NCI-H146 treated with DMSO at 0.1 percent for 48 hours (cell line): ENCODE measurements around the gene KHK.

ENCODE experiments used
- DNase-seq: peaks from one replicate; lab custom pipeline; 2025; ENCODE audit not compliant: unreplicated experiment; lab: John Stamatoyannopoulos, UW

KHK gene

GRCh38 chr2:27126252-27126710 lies 39.7 kb downstream of the KHK start:
- no peak for DNase-seq

DNA sequence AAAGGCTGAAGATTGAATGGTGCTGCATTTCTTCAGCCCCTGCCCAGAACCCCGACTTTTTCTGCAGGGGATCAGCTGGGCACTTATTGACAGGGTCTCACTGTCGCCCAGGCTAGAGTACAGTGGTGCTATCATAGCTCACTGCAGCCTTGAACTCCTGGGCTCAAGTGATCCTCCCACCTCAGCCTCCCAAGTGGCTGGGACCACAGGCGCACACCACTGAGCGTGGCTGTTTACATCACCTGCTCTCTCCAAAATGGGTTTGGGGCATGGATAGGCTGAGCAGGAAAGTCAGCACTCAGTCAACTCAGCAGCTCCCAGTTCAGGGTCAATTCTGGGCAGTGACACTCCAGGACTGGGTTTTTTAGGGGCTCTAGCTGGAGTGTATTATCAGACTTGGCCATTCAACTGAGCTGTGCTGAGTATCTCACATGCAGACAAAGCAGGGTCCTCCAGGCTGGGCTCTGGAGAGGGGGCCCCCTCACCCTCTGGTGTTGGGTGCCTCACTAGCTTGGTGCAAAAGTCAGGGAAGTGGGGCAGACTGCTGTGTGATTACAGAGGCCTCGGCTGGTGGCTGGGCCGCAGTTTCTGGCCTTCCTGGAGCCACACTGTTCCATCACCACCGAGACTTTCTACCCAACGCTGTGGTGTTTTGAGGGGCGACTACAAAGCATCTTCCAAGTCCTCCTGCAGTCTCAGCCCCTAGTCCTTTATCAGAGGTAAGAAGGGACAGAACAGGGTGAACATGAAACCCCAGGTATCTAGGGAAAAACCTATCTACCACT lies 41.5 kb downstream of the KHK start:
- no peak for DNase-seq

- no peak for DNase-seq
These were observed 42.3 kb downstream of the KHK start for GRCh38 chr2:27128668-27129571.

DNA sequence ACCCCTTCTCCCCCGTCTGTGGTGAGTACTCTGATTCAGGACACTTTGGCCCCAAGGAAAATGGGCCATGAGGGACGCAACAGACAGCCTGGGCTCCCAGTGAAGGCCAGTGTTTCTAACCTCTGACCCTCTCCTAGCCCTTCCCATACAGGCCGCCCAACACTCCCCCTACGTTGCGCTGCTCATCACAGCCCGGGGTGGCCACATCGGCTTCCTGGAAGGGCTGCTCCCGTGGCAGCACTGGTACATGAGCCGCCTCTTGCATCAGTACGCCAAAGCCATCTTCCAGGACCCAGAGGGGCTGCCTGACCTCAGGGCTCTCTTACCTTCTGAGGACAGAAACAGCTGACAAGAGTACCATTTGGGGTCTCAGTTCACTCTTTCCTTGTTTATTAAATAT lies 43.8 kb downstream of the KHK start:
- no peak for DNase-seq

DNA sequence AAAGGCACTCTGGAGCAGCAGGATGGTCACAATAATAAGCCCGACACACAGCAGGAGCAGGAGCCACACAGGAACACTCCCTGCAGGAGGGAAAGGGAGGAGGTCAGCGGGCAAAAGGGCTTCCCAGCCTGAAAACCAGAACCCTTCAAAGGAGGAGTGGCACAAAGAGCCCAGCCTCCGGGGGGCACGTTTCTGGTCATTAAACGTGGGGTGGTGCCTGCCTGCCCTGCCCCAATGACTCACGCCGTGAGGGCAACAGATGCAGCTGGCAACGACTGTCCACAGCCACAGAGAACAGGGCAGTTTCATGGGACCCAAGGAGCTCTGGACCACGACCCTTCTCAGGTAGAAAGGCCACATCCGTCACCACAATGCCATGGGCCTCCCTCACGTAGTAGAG lies 44.9 kb downstream of the KHK start:
- DNase-seq = no peak

GRCh38 chr2:27133195-27133875 lies 46.8 kb downstream of the KHK start:
- DNase-seq = no peak

DNA sequence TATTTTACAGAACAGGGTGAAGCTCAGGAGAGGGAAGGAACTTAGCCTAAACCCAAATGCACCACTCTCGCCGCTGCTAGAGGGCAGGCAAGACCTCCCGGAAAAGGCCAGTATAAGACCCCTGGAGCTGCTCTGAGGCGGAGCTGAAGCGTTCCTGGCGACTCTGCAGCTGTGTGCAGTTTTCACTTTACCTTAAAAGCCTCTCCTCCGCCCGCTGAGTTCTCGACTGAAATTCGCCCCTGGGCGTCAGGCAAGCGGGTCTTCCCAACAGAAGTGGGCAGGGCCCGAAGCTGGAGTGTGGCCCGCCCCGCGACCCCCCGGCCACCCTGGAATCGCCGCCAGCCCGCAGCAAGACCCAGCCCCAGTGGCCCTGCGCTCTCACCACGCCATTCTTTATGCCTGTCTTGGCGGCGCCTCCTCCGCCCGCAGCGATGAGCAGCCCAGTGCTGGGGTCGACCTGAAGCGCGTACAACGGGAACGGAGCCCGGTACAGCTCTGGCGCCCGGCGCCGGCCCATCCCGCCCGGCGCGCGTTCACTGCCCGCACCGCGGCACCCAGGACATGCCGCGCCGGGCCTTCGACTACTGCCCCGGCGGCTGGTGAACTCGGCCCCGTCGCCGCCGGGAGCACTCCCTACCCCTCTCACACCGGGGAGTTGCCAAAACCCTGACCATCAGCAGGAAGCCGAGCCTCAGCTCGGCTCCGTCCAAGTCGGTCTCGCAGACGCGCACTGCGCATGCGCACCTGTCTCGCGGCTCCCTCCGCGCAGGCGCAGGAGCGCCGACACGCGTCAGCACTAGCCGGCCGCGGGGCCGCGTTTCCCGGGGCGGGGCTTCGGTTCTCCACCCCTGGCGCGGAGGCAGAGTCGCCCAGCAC lies 47.6 kb downstream of the KHK start, which contains the start of gene PREB:
PREB (minus strand) TSS at position 732 of the 876 bp plus-strand sequence; CDS start at position 517, 215 bp downstream.
- DNase-seq = peak; percentile 92

DNA sequence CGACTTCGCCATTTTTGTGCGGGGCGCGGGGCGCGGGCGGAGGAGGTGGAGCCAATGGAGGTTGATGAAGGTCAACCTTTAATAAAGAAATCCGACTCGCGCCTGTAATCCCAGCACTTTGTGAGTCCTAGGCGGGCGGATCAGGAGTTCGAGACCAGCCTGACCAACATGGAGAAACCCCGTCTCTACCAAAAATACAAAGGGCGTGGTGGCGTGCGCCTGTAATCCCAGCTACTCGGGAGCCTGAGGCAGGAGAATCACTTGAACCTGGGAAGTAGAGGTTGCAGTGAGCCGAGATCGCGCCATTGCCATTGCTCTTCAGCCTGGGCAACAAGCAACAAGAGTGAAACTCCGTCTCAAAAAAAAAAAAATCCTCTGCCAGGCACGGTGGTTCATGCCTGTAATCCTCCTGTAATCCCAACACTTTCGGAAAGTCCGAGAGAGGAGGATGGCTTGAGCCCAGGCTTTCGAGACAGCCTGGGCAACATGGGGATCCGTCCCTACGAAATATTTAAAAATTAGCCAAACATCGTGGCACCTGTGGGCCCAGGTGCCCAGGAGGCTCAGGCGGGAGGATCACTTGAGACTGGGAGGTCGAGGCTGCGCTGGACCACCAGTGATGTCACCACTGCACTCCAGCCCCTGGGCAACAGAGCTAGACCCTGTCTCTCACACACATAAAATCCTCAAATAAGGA lies 48.4 kb downstream of the KHK start:
- DNase-seq = no peak

GRCh38 chr2:27135478-27135955 lies 48.9 kb downstream of the KHK start:
- no peak for DNase-seq

GRCh38 chr2:27136751-27137150 lies 50.2 kb downstream of the KHK start:
- DNase-seq = no peak

DNA sequence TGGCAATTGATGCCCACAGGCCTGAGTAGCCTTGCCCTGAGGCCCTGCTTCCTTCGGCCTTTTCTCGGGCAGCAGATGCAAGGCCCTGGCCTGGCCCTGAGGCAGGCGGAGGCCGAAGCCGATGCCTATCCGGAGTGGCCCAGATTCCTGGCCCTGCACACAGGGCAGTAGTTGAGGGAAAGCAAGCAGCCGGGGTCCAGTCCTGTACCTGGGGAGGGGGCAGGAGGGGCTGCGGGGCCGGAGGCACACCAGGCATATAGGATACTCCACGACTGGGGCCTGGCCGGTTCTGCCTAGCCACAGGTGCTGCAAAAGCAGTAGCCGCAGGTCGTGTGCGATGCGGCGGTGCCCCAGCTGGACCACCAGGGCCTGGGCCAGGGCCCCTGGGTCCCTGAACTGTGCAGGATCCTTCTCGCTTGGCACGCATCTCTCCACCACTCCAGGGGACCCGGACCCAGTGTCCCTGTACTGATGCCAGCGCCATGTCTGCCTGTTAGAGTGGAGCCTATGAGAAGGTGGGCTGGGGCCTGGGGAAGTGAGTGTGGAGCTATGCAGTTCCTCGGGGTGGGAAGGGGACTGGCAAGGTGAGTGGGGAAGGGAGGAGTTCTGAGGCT lies 50.9 kb downstream of the KHK start:
- no peak for DNase-seq

DNA sequence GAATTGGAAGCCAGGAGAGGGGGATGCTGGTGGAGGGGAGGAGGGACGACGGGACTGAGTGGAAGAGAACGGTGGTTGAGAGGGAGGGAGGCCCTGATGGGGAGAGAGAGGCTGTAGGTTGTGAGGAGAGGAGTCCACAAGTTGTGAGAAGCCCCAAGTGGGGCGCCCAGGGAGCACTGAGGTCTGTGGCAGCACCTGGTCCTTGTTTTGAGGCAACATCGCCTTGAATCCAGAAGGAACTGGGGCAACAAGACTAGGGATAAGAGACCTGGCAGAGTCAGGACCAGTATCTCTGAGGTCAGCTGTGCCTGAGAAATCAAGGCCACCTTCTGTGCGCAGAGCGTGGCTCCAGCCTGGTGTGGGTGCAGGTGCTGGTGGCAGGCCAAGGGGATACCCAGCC lies 51.5 kb downstream of the KHK start:
- DNase-seq = no peak

DNA sequence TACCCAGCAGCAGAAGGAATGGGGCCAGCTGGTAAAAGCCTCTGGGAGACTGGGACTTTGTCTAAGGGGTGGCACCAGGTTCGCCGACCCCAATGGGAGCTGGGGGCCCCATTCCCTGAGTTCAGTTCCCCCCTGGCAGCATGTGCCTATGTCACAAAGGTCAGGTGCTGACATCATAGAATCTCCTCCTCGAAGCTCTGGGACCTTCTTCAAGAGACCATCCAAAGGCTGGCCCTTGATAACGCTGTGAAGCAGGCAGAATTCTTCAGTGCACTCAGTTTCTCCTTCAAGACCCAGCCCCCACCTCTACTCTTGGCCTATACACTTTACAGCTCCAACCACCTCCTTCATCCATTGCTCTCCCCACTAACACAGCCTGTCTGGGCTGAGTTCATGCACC lies 52.7 kb downstream of the KHK start, which contains the start of gene PRR30:
PRR30 (minus strand) TSS at position 101 of the 400 bp plus-strand sequence. CDS start 1,081 bp downstream, outside the sequence.
- no peak for DNase-seq

DNA sequence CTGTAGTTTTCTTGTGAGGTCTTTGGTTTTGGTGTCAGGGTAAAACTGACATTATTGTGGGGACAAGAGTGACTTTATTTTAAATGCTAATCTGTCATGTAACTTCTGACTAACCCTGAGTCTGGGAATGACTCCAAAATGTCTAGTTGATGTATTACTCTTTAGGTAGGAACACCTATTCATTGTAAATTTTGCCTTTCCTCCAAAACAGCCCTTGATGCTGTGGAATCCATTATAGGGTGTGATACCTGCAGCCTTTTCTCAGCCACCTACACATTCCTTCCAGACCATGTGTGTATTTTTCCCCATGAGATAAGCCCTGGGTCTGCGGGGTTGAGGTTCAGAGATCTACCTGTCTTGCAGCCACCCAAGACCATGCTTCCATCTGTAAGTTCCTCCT lies 56.7 kb downstream of the KHK start:
- DNase-seq = no peak

DNA sequence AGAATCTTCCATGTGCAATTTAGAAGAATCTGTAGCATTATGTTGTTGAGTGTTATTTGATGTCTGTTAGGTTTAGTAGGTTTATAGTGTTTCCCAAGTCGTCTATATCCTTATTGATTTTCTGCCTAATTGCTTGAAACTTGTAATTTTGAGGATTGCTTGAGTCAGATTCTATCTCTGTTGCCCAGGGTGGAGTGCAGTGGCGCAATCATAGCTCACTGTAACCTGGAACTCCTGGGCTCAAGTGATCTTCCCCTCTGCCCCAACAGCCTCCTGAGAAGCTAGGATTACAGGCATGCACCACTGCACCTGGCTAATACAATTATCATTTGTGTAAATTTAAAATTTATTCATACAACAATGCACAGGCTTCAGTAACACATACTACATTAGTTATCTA lies 59.1 kb downstream of the KHK start:
- DNase-seq = no peak

DNA sequence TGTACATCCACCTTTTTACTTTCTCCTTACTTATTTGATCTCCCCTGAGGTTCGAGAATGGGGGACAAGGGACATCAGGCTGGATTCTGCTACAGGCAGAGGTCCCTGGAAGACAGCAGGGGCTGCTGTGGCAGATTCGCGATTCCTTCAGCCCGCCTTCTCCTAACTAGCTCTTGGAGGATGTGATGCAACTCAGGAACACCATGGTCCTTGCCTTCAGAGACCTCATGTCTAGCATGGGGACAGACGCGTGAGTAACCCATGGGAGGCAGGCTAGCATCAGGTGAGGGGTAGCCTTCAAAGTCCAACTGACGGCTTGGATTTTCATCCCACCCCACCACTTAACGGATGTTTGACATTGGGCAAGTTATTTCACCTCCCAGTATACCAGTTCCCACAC lies 61.4 kb downstream of the KHK start:
- DNase-seq = no peak

- no peak for DNase-seq
These were observed 62.3 kb downstream of the KHK start, which contains the start of gene TCF23 for GRCh38 chr2:27148801-27149439. Gene TCF23, plus strand, starts transcription at chr2:27149004. Its CDS starts 130 bp downstream, at chr2:27149134.

DNA sequence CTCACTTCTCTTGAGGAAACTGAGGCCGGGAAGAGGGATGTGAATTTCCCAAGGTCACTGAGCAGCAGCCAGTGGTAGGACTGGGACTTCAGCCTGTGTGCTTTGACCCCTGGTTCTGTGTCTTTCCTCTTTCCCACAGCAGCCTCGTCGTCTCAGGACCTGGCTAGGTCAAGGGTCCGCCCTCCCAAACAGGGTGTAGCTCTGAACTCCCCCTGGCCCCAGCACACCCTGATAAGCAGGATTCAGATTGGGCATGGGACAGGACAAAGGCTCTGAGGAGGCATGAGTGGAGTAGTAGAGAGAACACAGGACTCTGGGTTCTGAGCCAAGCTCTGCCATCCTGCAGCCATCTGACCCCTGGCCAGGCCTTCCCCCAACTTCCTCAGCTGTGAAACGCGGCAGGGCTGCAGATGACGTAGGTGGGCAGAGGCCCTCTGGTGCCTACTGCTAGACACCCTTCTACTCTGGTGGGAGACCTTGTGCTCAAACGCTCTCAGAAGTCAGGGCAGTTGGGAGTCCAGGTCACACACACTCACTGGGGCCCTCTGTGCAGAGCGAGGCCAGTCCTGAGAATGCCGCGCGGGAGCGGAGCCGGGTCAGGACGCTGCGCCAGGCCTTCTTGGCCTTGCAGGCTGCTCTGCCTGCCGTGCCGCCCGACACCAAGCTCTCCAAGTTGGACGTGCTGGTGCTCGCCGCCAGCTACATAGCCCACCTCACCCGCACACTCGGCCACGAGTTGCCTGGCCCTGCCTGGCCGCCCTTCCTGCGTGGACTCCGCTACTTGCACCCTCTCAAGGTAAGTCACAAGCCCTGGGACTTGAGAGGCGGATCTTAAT lies 63.2 kb downstream of the KHK start:
- no peak for DNase-seq
